Activated T-cell treated with anti-CD3 and anti-CD28 coated beads, Interleukin-2, amount 50 U/mL, for 4 hours (primary cell): Measurements from ENCODE around the gene ZNF441. TPM values are rescaled to one million over a fixed set of nuclear protein-coding genes. Genes with fewer than 3 reads are reported as not detected.
"Not testable (repeated sequence)": the region's sequence is repeated elsewhere in the genome, so short reads cannot be mapped to it uniquely, and the experiment has no call there.

Experiments
- ATAC-seq, 2 donors: fragments of 200-7000 bp; cut with Tn5 transposase; one replicate each; pipeline ENCODE4 v1.10.0; 2021
- DNase-seq: peaks from one replicate; pipeline ENCODE4 v3.0.0-alpha.2; 2020
- H3K27me3 Mint-ChIP-seq: one replicate; pipeline ENCODE4 v1.8.0; 2021; ENCODE audit warnings: low read depth, mixed read lengths
- H3K36me3 Mint-ChIP-seq: one replicate; pipeline ENCODE4 v1.8.0; 2022; ENCODE audit warnings: mixed read lengths; ENCODE audit not compliant: insufficient read depth
- H3K4me1 Mint-ChIP-seq: one replicate; pipeline ENCODE4 v1.8.0; 2021; ENCODE audit warnings: low read depth, mixed read lengths
- H3K4me3 Mint-ChIP-seq: one replicate; pipeline ENCODE4 v1.8.0; 2021; ENCODE audit warnings: mild to moderate bottlenecking, moderate library complexity, mixed read lengths
- H3K9me3 Mint-ChIP-seq: one replicate; pipeline ENCODE4 v1.8.0; 2021; ENCODE audit warnings: mixed read lengths
- total RNA-seq, 3 donors: library from RNA; stranded (reverse); gene quantifications; one replicate each; pipeline ENCODE4 v1.2.1, GENCODE V29; 2021

Gene ZNF441
- total RNA-seq, 3 donors from 2014 or later, result 1.6 to 2.9 (median 1.7) TPM

GRCh38 chr19:11798391-11799330 lies 31.9 kb downstream of the ZNF441 start, which contains the start of gene ZNF491:
ZNF491 (plus strand) TSS chr19:11798523; CDS start chr19:11805954, 7,431 bp downstream.
- Mint-ChIP-seq H3K4me1 (peaks cover 13% of the 10 kb centered on the region), H3K4me3 (peak within 1 kb of the TSS; percentile 88), H3K36me3 (no peaks in the 10 kb centered on the region), H3K9me3 (peaks cover 8% of the 10 kb centered on the region), H3K27me3 (no peaks in the 10 kb centered on the region)
- DNase-seq, result peak; percentile 77
- ATAC-seq, result peak; percentile 99 to 100

GRCh38 chr19:11806354-11807098 lies 39.7 kb downstream of the ZNF441 start:
- Mint-ChIP-seq H3K36me3 (peaks cover 7% of the 10 kb centered on the region), H3K4me1 (no peaks in the 10 kb centered on the region), H3K9me3 (peaks cover 18% of the 10 kb centered on the region), H3K27me3 (no peaks in the 10 kb centered on the region), H3K4me3 (no peak overlapping the region)
- ATAC-seq (no peak), DNase-seq (no peak)

- ATAC-seq (no peak), DNase-seq (no peak)
- H3K36me3 Mint-ChIP-seq, result peaks cover 7% of the 10 kb centered on the region
- H3K4me1 Mint-ChIP-seq, result no peaks in the 10 kb centered on the region
- no peak overlapping the region for H3K4me3 Mint-ChIP-seq
- H3K9me3 Mint-ChIP-seq, result peaks cover 18% of the 10 kb centered on the region
- no peaks in the 10 kb centered on the region for H3K27me3 Mint-ChIP-seq
Observed at GRCh38 chr19:11807099-11807380, 40.2 kb downstream of the ZNF441 start.

GRCh38 chr19:11813703-11814028 lies 46.9 kb downstream of the ZNF441 start:
- no peaks in the 10 kb centered on the region for H3K27me3 Mint-ChIP-seq

GRCh38 chr19:11814029-11814699 lies 47.4 kb downstream of the ZNF441 start, which contains the start of gene ZNF440:
ZNF440 (plus strand) TSS chr19:11814273; CDS start chr19:11814448, 175 bp downstream.
- no peaks in the 10 kb centered on the region for H3K27me3 Mint-ChIP-seq
- peak; percentile 100 for ATAC-seq
- H3K9me3 Mint-ChIP-seq, result no peaks in the 10 kb centered on the region
- H3K4me3 Mint-ChIP-seq, result peak within 1 kb of the TSS; percentile 90
- H3K36me3 Mint-ChIP-seq, result peaks cover 9% of the 10 kb centered on the region
- peaks cover 24% of the 10 kb centered on the region for H3K4me1 Mint-ChIP-seq
- peak; percentile 73 for DNase-seq

More at GRCh38 chr19:11813703-11814028, 46.9 kb downstream of the ZNF441 start:
- ATAC-seq, result peak; percentile 22 to 44
- peak overlapping the region; percentile 90 for H3K4me3 Mint-ChIP-seq
- peaks cover 24% of the 10 kb centered on the region for H3K4me1 Mint-ChIP-seq
- no peak for DNase-seq
- no peaks in the 10 kb centered on the region for H3K9me3 Mint-ChIP-seq
- H3K36me3 Mint-ChIP-seq, result peaks cover 7% of the 10 kb centered on the region

- H3K4me3 Mint-ChIP-seq, result peak overlapping the region; percentile 90
- no peaks in the 10 kb centered on the region for H3K9me3 Mint-ChIP-seq
Observed at GRCh38 chr19:11814700-11815035, 47.9 kb downstream of the ZNF441 start.

GRCh38 chr19:11821474-11822109 lies 54.8 kb downstream of the ZNF441 start:
- DNase-seq (no peak), ATAC-seq (no peak)
- Mint-ChIP-seq H3K4me1 (no peaks in the 10 kb centered on the region), H3K9me3 (peaks cover 7% of the 10 kb centered on the region), H3K4me3 (no peak overlapping the region), H3K27me3 (no peaks in the 10 kb centered on the region), H3K36me3 (peaks cover 34% of the 10 kb centered on the region)

More at GRCh38 chr19:11814700-11815035, 47.9 kb downstream of the ZNF441 start:
- H3K4me1 Mint-ChIP-seq, result peaks cover 24% of the 10 kb centered on the region
- H3K27me3 Mint-ChIP-seq, result no peaks in the 10 kb centered on the region
- ATAC-seq (peak in 1 of 2 donors; percentile 3), DNase-seq (no peak)
- peaks cover 9% of the 10 kb centered on the region for H3K36me3 Mint-ChIP-seq

GRCh38 chr19:11828957-11829876 lies 62.4 kb downstream of the ZNF441 start:
- not testable (repeated sequence) for H3K27me3 Mint-ChIP-seq, ATAC-seq, H3K4me1 Mint-ChIP-seq, DNase-seq, H3K4me3 Mint-ChIP-seq
- H3K9me3 Mint-ChIP-seq, result peaks cover 47% of the 10 kb centered on the region
- peaks cover 71% of the 10 kb centered on the region for H3K36me3 Mint-ChIP-seq

- Mint-ChIP-seq H3K4me3 (no peak overlapping the region), H3K27me3 (no peaks in the 10 kb centered on the region), H3K36me3 (peaks cover 56% of the 10 kb centered on the region), H3K4me1 (no peaks in the 10 kb centered on the region), H3K9me3 (peaks cover 41% of the 10 kb centered on the region)
- ATAC-seq, result no peak
- DNase-seq, result no peak
Observed at GRCh38 chr19:11832253-11832912, 65.6 kb downstream of the ZNF441 start.

GRCh38 chr19:11833541-11833940 lies 66.7 kb downstream of the ZNF441 start:
- ATAC-seq, result no peak
- Mint-ChIP-seq H3K27me3 (no peaks in the 10 kb centered on the region), H3K36me3 (peaks cover 45% of the 10 kb centered on the region), H3K4me1 (no peaks in the 10 kb centered on the region), H3K9me3 (peaks cover 36% of the 10 kb centered on the region), H3K4me3 (no peak overlapping the region)
- no peak for DNase-seq
